ENCODE data around the gene KCNQ2. TPM values are rescaled to one million over a fixed set of nuclear protein-coding genes. Genes with fewer than 3 reads are reported as not detected.

Gene KCNQ2
- total and polyA plus RNA-seq, 10 of the 15 experiments (the other 5 are each of a cell fraction or from before 2014, with no cell fraction given): 0.06 to 0.49 (median 0.26) TPM; not detected in 7

DNA sequence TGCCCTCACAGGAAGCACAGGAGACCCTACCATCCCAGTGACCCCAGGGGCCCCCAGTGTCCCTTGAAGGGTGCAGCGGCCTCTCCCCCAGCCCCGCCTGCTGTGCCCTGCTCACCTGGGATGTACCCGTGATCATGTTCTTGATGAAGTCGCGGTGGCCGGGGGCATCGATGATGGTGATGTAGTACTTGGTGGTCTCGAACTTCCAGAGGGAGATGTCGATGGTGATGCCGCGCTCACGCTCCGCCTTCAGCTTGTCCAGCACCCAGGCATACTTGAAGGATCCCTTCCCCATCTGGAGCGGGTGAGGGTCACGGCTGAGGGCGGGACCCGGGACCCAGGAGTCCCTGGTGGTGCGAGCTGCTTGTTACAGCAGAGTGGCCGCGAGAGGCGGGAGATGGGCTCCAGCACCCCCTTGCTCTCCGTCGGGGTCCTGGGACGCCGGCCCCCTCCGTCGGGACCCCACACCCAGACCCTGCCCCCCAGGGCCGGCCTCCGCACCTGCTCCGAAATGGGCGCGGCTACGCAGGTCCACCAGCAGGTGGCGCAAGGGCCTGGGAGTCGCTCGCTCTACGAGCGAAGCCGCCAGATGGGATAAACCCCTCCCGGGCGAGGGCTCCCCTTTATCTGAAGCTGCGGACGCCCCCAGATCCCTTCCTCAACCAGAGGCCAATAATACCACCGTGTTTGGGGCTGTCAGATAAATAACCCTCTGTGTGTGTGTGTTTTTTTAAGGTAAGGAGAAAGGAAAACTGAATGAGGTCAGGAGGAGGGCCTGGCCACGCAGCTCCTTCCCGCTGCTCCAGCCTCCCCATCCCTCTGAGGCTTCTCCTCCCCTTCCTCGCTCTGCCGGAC is 23.5 kb upstream of the KCNQ2 start (continued):
- TF ChIP-seq, protein P1, sequence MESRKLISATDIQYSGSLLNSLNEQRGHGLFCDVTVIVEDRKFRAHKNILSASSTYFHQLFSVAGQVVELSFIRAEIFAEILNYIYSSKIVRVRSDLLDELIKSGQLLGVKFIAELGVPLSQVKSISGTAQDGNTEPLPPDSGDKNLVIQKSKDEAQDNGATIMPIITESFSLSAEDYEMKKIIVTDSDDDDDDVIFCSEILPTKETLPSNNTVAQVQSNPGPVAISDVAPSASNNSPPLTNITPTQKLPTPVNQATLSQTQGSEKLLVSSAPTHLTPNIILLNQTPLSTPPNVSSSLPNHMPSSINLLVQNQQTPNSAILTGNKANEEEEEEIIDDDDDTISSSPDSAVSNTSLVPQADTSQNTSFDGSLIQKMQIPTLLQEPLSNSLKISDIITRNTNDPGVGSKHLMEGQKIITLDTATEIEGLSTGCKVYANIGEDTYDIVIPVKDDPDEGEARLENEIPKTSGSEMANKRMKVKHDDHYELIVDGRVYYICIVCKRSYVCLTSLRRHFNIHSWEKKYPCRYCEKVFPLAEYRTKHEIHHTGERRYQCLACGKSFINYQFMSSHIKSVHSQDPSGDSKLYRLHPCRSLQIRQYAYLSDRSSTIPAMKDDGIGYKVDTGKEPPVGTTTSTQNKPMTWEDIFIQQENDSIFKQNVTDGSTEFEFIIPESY (IDR thresholded peaks at IDR 0.05): no peak
- TF ChIP-seq ZNF274 (IDR thresholded peaks at IDR 0.05; ENCODE audit: insufficient read depth, insufficient read length) (no peak), JUND (IDR thresholded peaks at IDR 0.05; ENCODE audit: low read depth, low read length) (no peak), ZNF384 (IDR thresholded peaks at IDR 0.05; ENCODE audit: borderline replicate concordance, low read depth, low read length) (no peak), PML (IDR thresholded peaks at IDR 0.05; ENCODE audit: low read length) (no peak), CHD1 (IDR thresholded peaks at IDR 0.05; ENCODE audit: low read depth, low read length) (no peak), ZZZ3 (IDR thresholded peaks at IDR 0.05; ENCODE audit: control insufficient read depth, insufficient read length, low read depth) (no peak), CHD4 (IDR thresholded peaks at IDR 0.05) (no peak), MYB (IDR thresholded peaks at IDR 0.05; ENCODE audit: borderline replicate concordance, low read depth, low read length) (no peak), MTA3 (IDR thresholded peaks at IDR 0.05; ENCODE audit: borderline replicate concordance, low read length) (no peak), IKZF1 (conservative IDR thresholded peaks at IDR 0.05) (no peak), BRCA1 (IDR thresholded peaks at IDR 0.05; ENCODE audit: low read depth, low read length) (no peak), NR2F1 (conservative IDR thresholded peaks at IDR 0.05) (0 out of 2 replicates have a peak, but pooled peaks have one; percentile 13)
- TF ChIP-seq, protein P2, sequence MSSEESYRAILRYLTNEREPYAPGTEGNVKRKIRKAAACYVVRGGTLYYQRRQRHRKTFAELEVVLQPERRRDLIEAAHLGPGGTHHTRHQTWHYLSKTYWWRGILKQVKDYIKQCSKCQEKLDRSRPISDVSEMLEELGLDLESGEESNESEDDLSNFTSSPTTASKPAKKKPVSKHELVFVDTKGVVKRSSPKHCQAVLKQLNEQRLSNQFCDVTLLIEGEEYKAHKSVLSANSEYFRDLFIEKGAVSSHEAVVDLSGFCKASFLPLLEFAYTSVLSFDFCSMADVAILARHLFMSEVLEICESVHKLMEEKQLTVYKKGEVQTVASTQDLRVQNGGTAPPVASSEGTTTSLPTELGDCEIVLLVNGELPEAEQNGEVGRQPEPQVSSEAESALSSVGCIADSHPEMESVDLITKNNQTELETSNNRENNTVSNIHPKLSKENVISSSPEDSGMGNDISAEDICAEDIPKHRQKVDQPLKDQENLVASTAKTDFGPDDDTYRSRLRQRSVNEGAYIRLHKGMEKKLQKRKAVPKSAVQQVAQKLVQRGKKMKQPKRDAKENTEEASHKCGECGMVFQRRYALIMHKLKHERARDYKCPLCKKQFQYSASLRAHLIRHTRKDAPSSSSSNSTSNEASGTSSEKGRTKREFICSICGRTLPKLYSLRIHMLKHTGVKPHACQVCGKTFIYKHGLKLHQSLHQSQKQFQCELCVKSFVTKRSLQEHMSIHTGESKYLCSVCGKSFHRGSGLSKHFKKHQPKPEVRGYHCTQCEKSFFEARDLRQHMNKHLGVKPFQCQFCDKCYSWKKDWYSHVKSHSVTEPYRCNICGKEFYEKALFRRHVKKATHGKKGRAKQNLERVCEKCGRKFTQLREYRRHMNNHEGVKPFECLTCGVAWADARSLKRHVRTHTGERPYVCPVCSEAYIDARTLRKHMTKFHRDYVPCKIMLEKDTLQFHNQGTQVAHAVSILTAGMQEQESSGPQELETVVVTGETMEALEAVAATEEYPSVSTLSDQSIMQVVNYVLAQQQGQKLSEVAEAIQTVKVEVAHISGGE (CRISPR knock-in tag; IDR thresholded peaks at IDR 0.05): no peak
- TF ChIP-seq, protein P3, sequence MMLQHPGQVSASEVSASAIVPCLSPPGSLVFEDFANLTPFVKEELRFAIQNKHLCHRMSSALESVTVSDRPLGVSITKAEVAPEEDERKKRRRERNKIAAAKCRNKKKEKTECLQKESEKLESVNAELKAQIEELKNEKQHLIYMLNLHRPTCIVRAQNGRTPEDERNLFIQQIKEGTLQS (IDR thresholded peaks at IDR 0.05; ENCODE audit: borderline replicate concordance, extremely low read depth, low read depth, low read length): no peak
- TF ChIP-seq, protein P4, sequence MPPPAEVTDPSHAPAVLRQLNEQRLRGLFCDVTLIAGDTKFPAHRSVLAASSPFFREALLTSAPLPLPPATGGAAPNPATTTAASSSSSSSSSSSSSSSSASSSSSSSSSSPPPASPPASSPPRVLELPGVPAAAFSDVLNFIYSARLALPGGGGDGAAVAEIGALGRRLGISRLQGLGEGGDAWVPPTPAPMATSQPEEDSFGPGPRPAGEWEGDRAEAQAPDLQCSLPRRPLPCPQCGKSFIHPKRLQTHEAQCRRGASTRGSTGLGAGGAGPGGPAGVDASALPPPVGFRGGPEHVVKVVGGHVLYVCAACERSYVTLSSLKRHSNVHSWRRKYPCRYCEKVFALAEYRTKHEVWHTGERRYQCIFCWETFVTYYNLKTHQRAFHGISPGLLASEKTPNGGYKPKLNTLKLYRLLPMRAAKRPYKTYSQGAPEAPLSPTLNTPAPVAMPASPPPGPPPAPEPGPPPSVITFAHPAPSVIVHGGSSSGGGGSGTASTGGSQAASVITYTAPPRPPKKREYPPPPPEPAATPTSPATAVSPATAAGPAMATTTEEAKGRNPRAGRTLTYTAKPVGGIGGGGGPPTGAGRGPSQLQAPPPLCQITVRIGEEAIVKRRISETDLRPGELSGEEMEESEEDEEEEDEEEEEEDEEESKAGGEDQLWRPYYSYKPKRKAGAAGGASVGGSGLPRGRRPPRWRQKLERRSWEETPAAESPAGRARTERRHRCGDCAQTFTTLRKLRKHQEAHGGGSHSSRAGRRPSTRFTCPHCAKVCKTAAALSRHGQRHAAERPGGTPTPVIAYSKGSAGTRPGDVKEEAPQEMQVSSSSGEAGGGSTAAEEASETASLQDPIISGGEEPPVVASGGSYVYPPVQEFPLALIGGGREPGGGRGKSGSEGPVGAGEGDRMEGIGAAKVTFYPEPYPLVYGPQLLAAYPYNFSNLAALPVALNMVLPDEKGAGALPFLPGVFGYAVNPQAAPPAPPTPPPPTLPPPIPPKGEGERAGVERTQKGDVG (CRISPR knock-in tag; IDR thresholded peaks at IDR 0.05): no peak
- TF ChIP-seq, protein P5, sequence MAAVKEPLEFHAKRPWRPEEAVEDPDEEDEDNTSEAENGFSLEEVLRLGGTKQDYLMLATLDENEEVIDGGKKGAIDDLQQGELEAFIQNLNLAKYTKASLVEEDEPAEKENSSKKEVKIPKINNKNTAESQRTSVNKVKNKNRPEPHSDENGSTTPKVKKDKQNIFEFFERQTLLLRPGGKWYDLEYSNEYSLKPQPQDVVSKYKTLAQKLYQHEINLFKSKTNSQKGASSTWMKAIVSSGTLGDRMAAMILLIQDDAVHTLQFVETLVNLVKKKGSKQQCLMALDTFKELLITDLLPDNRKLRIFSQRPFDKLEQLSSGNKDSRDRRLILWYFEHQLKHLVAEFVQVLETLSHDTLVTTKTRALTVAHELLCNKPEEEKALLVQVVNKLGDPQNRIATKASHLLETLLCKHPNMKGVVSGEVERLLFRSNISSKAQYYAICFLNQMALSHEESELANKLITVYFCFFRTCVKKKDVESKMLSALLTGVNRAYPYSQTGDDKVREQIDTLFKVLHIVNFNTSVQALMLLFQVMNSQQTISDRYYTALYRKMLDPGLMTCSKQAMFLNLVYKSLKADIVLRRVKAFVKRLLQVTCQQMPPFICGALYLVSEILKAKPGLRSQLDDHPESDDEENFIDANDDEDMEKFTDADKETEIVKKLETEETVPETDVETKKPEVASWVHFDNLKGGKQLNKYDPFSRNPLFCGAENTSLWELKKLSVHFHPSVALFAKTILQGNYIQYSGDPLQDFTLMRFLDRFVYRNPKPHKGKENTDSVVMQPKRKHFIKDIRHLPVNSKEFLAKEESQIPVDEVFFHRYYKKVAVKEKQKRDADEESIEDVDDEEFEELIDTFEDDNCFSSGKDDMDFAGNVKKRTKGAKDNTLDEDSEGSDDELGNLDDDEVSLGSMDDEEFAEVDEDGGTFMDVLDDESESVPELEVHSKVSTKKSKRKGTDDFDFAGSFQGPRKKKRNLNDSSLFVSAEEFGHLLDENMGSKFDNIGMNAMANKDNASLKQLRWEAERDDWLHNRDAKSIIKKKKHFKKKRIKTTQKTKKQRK (IDR thresholded peaks at IDR 0.05; ENCODE audit: low read depth, low read length): no peak
